NCI-H2107 treated with DMSO at 0.1 percent for 48 hours (cell line): ENCODE measurements around the gene ADAD1.

ENCODE experiments used
- DNase-seq: peaks from one replicate; lab custom pipeline; 2025; ENCODE audit not compliant: unreplicated experiment; lab: John Stamatoyannopoulos, UW

The ADAD1 gene

DNA sequence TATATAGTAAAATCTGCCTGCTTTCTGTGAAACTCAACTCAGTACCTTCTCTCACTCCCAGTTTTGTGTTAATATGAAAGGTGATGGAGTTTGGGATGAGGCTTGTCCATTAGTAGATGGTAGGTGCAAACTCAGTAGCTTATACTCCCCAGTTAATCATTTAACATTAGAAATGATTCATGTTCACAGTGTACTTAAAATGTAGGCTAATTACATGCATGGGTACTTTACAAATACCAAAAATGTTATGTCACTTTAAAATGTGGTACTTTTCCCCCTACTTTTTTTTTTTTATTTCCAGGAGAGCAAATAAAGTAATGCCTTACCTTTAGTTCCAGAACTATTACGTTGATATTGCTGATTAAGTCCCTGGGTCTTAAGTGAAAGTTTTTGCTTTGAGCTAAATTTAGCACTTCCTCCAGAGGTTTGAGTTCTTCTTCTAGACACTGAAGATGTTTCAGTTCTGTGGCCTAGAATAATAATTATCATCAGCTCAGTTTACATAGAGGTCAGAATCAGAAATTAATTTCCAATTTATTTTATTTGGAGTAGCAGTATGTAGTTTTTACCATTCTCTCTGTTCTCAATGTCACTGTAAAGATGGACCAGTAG is 74.7 kb downstream of the ADAD1 start:
- no peak for DNase-seq

DNA sequence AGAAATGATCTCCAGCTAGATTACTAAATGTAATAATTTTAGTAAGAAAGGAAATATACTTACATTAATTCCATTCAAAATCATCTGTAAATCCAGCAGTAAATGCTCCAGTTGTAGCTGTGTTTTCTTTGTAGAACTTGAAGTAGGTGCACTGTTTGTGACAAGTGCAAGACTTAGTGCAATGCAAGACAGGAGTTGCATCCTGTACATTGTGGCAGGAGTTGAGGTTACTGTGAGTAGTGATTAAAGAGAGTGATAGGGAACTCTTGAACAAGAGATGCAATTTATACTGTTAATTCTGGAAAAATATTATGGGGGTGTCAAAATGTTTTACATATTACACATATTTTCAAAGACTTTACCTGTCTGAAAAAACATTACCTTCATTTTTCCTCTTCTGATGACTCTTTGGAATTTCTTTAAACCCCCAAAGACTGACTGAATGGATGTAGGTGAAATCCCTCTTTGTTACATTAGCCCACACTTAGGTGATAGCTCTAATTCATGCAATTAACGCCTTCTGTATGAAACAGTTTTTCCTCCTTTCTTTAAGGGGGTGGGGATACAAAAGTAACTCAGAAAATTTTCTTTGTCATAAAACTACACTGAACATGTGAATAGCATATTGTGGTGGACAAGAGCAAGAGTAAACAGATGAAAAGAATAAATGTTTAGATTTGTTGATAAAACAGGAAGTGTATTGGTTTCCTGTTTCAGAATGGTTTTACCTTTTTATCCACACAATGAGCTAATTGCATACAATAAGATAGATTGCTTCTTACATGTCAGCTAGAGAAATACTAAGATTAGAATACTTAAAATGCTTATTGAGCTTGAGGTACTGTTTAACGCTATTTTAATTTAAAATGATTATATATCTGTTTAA is 77.7 kb downstream of the ADAD1 start, which contains the start of gene IL2:
TSS of gene IL2 (minus strand) at position 495 of the 886 bp plus-strand sequence. CDS start at position 210, 285 bp downstream.
- DNase-seq: no peak

DNA sequence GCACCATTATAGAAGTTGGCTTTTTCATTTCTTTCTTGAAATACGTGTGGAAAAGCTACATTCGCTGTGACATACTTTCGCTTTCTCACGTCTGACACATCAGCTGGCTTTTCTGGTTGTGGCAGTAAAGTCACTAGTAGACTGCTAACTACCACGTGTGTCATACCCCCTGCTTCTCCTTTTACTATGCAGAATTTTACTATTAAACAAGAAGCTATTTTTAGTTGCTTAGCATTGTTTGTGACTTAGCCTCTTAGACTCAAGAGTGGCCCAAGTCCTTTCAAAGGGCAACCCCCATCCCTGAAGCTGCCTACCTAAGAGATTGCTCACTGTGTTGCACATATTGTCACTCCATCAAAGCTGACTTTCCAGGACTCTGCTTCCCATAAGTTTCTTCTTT is 79.8 kb downstream of the ADAD1 start:
- DNase-seq: no peak

DNA sequence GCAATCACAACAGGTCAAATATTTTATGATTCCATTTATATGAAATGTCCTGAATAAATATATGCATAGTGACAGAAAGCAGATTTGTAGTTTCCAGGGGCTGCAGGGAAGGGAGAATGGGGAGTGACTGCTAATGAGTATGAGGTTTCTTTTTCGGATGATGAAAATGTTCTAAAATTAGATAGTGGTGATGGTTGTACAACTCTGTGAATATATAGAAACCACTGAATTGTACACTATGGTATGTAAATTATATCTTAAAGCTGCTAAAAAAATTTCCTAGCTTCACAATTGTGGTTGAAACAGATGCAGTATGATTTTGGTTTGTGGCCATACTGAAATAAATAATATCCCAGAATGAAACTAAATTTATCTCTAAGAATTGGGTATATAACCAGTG is 90.6 kb downstream of the ADAD1 start:
- DNase-seq: no peak

DNA sequence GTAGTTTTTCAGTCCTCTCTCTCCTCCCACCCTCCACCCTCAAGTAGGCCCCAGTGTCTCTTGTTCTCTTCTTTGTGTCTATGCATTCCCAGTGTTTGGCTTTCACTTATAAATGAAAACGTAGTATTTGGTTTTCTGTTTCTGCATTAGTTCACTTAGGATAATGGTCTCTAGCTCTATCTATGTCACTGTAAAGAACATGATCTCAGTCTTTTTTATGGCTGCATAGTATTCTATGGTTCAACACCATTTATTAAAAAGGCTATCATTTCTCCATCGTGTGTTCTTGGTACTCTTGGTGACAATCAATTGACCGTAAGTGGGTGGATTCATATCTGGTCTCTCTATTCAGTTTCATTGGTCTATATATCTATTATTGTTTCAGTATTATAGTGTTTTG is 96.4 kb downstream of the ADAD1 start:
- DNase-seq: no peak

- no peak for DNase-seq
Observed at GRCh38 chr4:122476126-122476525, 97.3 kb downstream of the ADAD1 start.

- DNase-seq: no peak
Observed at GRCh38 chr4:122476745-122477144, 97.9 kb downstream of the ADAD1 start.
